Activated CD4-positive, alpha-beta memory T cell treated with anti-CD3 and anti-CD28 coated beads for 36 hours (primary cell): ENCODE measurements around the gene ABL2. TPM values are rescaled to one million over a fixed set of nuclear protein-coding genes. Genes with fewer than 3 reads are reported as not detected.
"Not testable (repeated sequence)": the region's sequence is repeated elsewhere in the genome, so short reads cannot be mapped to it uniquely, and the experiment has no call there.

ENCODE experiments used
- CTCF ChIA-PET: fragments of 350-600 bp; sonication (Branson Sonifier 250); formaldehyde crosslinking; loops from one replicate; lab custom pipeline; 2021; ENCODE audit warnings: antibody characterized with exemption, inconsistent platforms; lab: Charles Lee
- POLR2A ChIA-PET: fragments of 350-600 bp; sonication (Branson Sonifier 250); formaldehyde crosslinking; loops from one replicate; lab custom pipeline; 2021; ENCODE audit warnings: antibody characterized with exemption; lab: Charles Lee
- DNase-seq: peaks from one replicate; pipeline ENCODE4 v3.0.0-alpha.2; 2020
- H3K27ac Mint-ChIP-seq: one replicate; pipeline ENCODE4 v1.8.0; 2021; ENCODE audit warnings: mixed read lengths
- H3K27me3 Mint-ChIP-seq: one replicate; pipeline ENCODE4 v1.8.0; 2021; ENCODE audit warnings: mixed read lengths
- H3K36me3 Mint-ChIP-seq: one replicate; pipeline ENCODE4 v1.8.0; 2021; ENCODE audit warnings: mixed read lengths
- H3K4me1 Mint-ChIP-seq: one replicate; pipeline ENCODE4 v1.8.0; 2021; ENCODE audit warnings: low read depth, mixed read lengths
- H3K4me3 Mint-ChIP-seq: one replicate; pipeline ENCODE4 v1.8.0; 2021; ENCODE audit warnings: mild to moderate bottlenecking, mixed read lengths
- H3K9me3 Mint-ChIP-seq: one replicate; pipeline ENCODE4 v1.8.0; 2021; ENCODE audit warnings: mixed read lengths
- intact Hi-C: fragments of 100-400 bp; cut with micrococcal nuclease; formaldehyde crosslinking; loops from one replicate; pipeline ENCODE4 v1.15.1; 2023
- total RNA-seq, 2 experiments: library from RNA; stranded (reverse); gene quantifications; one replicate each; pipeline ENCODE4 v1.2.3, GENCODE V29; 2021

Gene ABL2
- total RNA-seq, 2 experiments from 2014 or later, result 8.8 to 9.1 TPM

DNA sequence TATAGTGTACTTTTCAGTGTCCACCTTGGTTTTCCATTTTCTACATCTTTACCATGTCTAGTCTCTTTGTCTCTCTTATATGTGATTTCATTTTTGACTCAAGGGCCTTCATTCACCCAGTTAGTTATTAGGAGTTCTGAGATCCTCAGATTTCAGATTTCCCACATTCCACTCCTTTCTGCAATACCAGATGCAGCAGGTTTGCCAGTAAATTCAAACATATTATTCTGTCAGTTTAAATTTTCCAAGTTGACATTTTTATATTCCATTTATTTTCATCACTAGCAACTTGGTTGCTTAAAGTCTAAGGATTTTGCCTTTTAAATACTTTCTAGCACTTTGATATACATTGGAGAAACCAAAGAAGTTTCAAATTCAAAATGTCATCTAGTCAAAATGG is 42.4 kb downstream of the ABL2 start:
- Mint-ChIP-seq H3K4me3 (no peak overlapping the region), H3K4me1 (peaks cover 19% of the 10 kb centered on the region), H3K9me3 (no peaks in the 10 kb centered on the region), H3K36me3 (no peaks in the 10 kb centered on the region), H3K27me3 (no peaks in the 10 kb centered on the region), H3K27ac (no peak overlapping the region)
- intact Hi-C loops, result no loop called here
- DNase-seq, result no peak
- ChIA-PET POLR2A (no interaction called here), CTCF (no interaction called here)

- H3K36me3 Mint-ChIP-seq, result no peaks in the 10 kb centered on the region
- H3K4me1 Mint-ChIP-seq, result peaks cover 8% of the 10 kb centered on the region
- no peak for DNase-seq
- intact Hi-C loops, result no loop called here
- H3K27ac Mint-ChIP-seq, result no peak overlapping the region
- ChIA-PET POLR2A (no interaction called here), CTCF (no interaction called here)
- no peaks in the 10 kb centered on the region for H3K27me3 Mint-ChIP-seq
- no peaks in the 10 kb centered on the region for H3K9me3 Mint-ChIP-seq
- H3K4me3 Mint-ChIP-seq, result no peak overlapping the region
These were observed 45.1 kb downstream of the ABL2 start for GRCh38 chr1:179184403-179184802.

DNA sequence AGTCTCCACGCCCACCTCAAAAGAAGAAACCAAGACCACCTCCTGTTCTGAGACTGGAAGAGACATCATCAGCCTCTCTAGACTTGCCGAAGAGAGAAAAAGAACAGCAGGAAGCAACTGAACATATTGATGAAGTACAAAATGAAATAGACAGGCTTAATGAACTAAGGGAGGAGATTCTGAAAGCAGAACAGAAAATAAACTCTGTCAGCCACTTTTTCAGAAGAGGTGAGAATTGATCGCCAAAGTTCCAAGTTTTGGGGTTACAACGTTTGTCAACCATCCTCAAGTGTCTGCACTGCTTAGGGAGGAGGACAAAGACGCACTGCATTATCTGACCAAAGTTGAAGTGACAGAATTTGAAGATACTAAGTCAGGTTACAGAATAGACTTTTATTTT is 45.6 kb downstream of the ABL2 start:
- intact Hi-C loops, result no loop called here
- H3K27me3 Mint-ChIP-seq, result no peaks in the 10 kb centered on the region
- ChIA-PET CTCF (no interaction called here), POLR2A (no interaction called here)
- peaks cover 8% of the 10 kb centered on the region for H3K4me1 Mint-ChIP-seq
- H3K4me3 Mint-ChIP-seq, result no peak overlapping the region
- H3K36me3 Mint-ChIP-seq, result no peaks in the 10 kb centered on the region
- DNase-seq, result no peak
- H3K27ac Mint-ChIP-seq, result no peak overlapping the region
- H3K9me3 Mint-ChIP-seq, result no peaks in the 10 kb centered on the region

- Mint-ChIP-seq H3K9me3 (no peaks in the 10 kb centered on the region), H3K4me3 (no peak overlapping the region), H3K36me3 (no peaks in the 10 kb centered on the region), H3K4me1 (peaks cover 2% of the 10 kb centered on the region), H3K27ac (no peak overlapping the region), H3K27me3 (no peaks in the 10 kb centered on the region)
- DNase-seq, result no peak
- intact Hi-C loops, result no loop called here
- ChIA-PET CTCF (no interaction called here), POLR2A (no interaction called here)
These were observed 50.5 kb downstream of the ABL2 start for GRCh38 chr1:179178950-179179349.

GRCh38 chr1:179178183-179178582 is 51.3 kb downstream of the ABL2 start:
- ChIA-PET CTCF (interaction anchor here (0.7 kb wide), 1 partner anchor 74 kb away, joined by 3 read pairs; no protein-coding TSS in a partner anchor), POLR2A (no interaction called here)
- Mint-ChIP-seq H3K9me3 (no peaks in the 10 kb centered on the region), H3K4me3 (no peak overlapping the region), H3K27me3 (no peaks in the 10 kb centered on the region), H3K27ac (no peak overlapping the region), H3K4me1 (peaks cover 2% of the 10 kb centered on the region), H3K36me3 (no peaks in the 10 kb centered on the region)
- no peak for DNase-seq
- intact Hi-C loops, result no loop called here

GRCh38 chr1:179177615-179178014 is 51.9 kb downstream of the ABL2 start:
- ChIA-PET CTCF (interaction anchor here (0.9 kb wide), 1 partner anchor 57 kb away, joined by 3 read pairs; no protein-coding TSS in a partner anchor), POLR2A (no interaction called here)
- DNase-seq, result no peak
- no peak overlapping the region for H3K4me3 Mint-ChIP-seq
- no peaks in the 10 kb centered on the region for H3K36me3 Mint-ChIP-seq
- H3K4me1 Mint-ChIP-seq, result peaks cover 2% of the 10 kb centered on the region
- intact Hi-C loops, result no loop called here
- H3K27me3 Mint-ChIP-seq, result no peaks in the 10 kb centered on the region
- no peak overlapping the region for H3K27ac Mint-ChIP-seq
- H3K9me3 Mint-ChIP-seq, result no peaks in the 10 kb centered on the region

GRCh38 chr1:179177182-179177581 is 52.3 kb downstream of the ABL2 start:
- no peaks in the 10 kb centered on the region for H3K36me3 Mint-ChIP-seq
- H3K4me1 Mint-ChIP-seq, result peaks cover under 1% of the 10 kb centered on the region
- ChIA-PET CTCF (interaction anchor here (0.9 kb wide), 1 partner anchor 56 kb away, joined by 3 read pairs; no protein-coding TSS in a partner anchor), POLR2A (no interaction called here)
- no peaks in the 10 kb centered on the region for H3K9me3 Mint-ChIP-seq
- no peak overlapping the region for H3K27ac Mint-ChIP-seq
- intact Hi-C loops, result no loop called here
- no peak overlapping the region for H3K4me3 Mint-ChIP-seq
- DNase-seq, result no peak
- H3K27me3 Mint-ChIP-seq, result no peaks in the 10 kb centered on the region

DNA sequence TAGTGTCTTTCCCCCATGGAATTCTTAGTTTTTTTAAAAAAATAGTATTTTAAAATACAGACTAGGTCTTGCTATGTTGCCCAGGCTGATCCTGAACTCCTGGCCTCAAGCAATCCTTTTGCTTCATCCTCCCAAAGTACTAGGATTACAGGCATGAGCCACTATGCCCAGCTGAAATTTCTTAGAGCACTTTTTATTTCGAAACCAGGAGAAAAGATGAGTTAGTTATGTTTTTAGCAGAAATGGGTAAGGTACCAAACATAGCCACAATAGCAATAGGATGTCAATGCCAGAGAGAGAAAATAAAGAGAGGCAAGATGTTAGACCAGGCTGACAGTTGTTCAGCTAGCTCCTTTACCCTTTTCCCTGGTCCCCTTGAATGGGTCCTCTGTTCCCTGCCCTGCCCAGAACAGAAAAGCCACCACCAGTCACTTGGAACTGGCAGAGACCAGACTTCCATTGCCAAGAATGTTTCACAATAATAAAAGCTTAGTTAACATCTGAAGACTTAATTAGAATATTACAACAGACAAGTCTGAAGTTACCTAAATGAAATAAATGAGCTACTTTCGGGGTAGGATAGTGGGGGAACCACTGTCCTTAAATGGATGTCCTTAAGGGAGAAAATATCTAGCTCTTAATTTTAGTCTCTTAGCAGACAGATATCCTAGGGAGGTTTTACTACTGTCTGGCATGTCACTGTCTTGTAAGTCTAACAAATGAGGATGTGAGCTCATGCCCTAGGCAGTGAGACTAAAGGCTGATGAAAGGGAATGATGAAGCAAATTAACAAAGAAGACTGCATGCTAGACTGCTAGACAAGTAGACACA is 54.3 kb downstream of the ABL2 start:
- H3K27ac Mint-ChIP-seq, result no peak overlapping the region
- no peaks in the 10 kb centered on the region for H3K27me3 Mint-ChIP-seq
- CTCF ChIA-PET, result interaction anchor here (0.6 kb wide), 1 partner anchor 38 kb away, joined by 3 read pairs; no protein-coding TSS in a partner anchor
- no peak for DNase-seq
- no peak overlapping the region for H3K4me3 Mint-ChIP-seq
- POLR2A ChIA-PET, result no interaction called here
- intact Hi-C loops, result no loop called here
- no peaks in the 10 kb centered on the region for H3K36me3 Mint-ChIP-seq
- peaks cover 2% of the 10 kb centered on the region for H3K4me1 Mint-ChIP-seq
- no peaks in the 10 kb centered on the region for H3K9me3 Mint-ChIP-seq

- H3K4me3 Mint-ChIP-seq, DNase-seq, CTCF ChIA-PET, H3K27me3 Mint-ChIP-seq, H3K36me3 Mint-ChIP-seq, POLR2A ChIA-PET, intact Hi-C loops, H3K27ac Mint-ChIP-seq, H3K9me3 Mint-ChIP-seq: not testable (repeated sequence)
- peaks cover 12% of the 10 kb centered on the region for H3K4me1 Mint-ChIP-seq
These were observed 59.1 kb downstream of the ABL2 start for GRCh38 chr1:179170468-179170770.

GRCh38 chr1:179169616-179170467 is 59.6 kb downstream of the ABL2 start:
- ChIA-PET POLR2A (interaction anchor here (0.6 kb wide), 1 partner anchor 562 kb away, joined by 4 read pairs; no protein-coding TSS in a partner anchor), CTCF (no interaction called here)

DNA sequence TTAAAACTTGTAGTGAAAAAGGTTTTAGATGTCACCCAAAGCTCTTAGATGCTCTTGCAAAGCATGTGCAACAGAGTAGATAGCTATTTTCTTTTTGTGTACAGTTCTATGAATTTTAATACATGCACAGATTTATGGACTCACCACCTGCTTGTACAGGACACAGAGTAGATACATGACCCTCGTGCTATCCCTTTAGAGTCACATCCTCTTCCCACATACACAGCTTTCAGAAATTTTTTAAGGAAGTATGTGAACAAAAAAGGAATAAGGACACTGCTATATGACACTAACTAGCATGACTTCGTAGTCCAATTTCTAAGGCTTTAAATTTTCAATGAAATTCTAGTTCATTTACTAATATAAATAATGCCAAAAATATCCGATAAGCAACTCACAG is 60.9 kb downstream of the ABL2 start:
- POLR2A ChIA-PET, result no interaction called here
- Mint-ChIP-seq H3K27me3 (no peaks in the 10 kb centered on the region), H3K9me3 (no peaks in the 10 kb centered on the region), H3K4me3 (no peak overlapping the region), H3K27ac (no peak overlapping the region), H3K36me3 (peaks cover 3% of the 10 kb centered on the region), H3K4me1 (peaks cover 12% of the 10 kb centered on the region)
- intact Hi-C loops, result no loop called here
- CTCF ChIA-PET, result no interaction called here
- DNase-seq, result no peak

More at GRCh38 chr1:179169616-179170467, 59.6 kb downstream of the ABL2 start:
- H3K4me1 Mint-ChIP-seq, result peaks cover 12% of the 10 kb centered on the region
- H3K27me3 Mint-ChIP-seq, result no peaks in the 10 kb centered on the region
- no peaks in the 10 kb centered on the region for H3K9me3 Mint-ChIP-seq
- no peak for DNase-seq
- H3K27ac Mint-ChIP-seq, result no peak overlapping the region
- peaks cover 3% of the 10 kb centered on the region for H3K36me3 Mint-ChIP-seq
- H3K4me3 Mint-ChIP-seq, result no peak overlapping the region
- intact Hi-C loops, result no loop called here

DNA sequence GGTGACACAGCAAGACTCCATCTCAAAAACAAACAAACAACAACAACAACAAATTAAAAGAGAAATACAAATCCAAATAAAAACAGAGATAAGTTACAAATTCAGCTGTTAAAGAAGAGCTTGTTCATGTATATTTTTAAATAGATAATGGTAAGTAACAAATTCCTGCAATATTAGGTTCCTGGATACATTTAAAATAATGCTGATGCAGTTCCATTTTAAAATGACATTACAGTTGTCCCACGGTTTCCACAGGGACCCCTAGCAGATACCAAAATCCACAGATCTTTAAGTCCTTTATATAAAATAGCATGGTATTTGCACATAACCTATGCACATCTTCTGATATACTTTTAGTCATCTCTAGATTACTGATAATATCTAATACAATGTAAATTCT is 61.5 kb downstream of the ABL2 start:
- Mint-ChIP-seq H3K9me3 (no peaks in the 10 kb centered on the region), H3K27me3 (no peaks in the 10 kb centered on the region), H3K4me3 (no peak overlapping the region), H3K4me1 (peaks cover 12% of the 10 kb centered on the region), H3K27ac (no peak overlapping the region), H3K36me3 (peaks cover 3% of the 10 kb centered on the region)
- DNase-seq, result no peak
- ChIA-PET POLR2A (no interaction called here), CTCF (no interaction called here)
- intact Hi-C loops, result no loop called here
